Colonic mucosa (tissue), 4 donors: ENCODE measurements around the gene UBE2H. TPM values are rescaled to one million over a fixed set of nuclear protein-coding genes. Genes with fewer than 3 reads are reported as not detected.

Experiments
- DNase-seq: peaks from one replicate; pipeline ENCODE4 v3.0.0-alpha.2; 2020
- H3K27ac ChIP-seq: fragments of 200-600 bp; one replicate; pipeline ENCODE4 v1.8.0; 2021
- H3K27me3 ChIP-seq: fragments of 200-600 bp; one replicate; pipeline ENCODE4 v1.8.0; 2021
- H3K36me3 ChIP-seq: fragments of 200-600 bp; one replicate; pipeline ENCODE4 v1.8.0; 2021
- H3K4me1 ChIP-seq: fragments of 200-600 bp; one replicate; pipeline ENCODE4 v1.8.0; 2021; ENCODE audit warnings: mild to moderate bottlenecking
- H3K4me3 ChIP-seq: fragments of 200-600 bp; one replicate; pipeline ENCODE4 v1.8.0; 2021
- H3K9ac ChIP-seq, 2 donors: one replicate each; pipeline ENCODE4 v1.7.0; 2013; ENCODE audit warnings: control low read depth in 2 of 2, low read depth in 2 of 2, low read length in 2 of 2
- H3K9me3 ChIP-seq: fragments of 200-600 bp; one replicate; pipeline ENCODE4 v1.8.0; 2021
- intact Hi-C: fragments of 100-400 bp; cut with DNase I; formaldehyde crosslinking; loops from one replicate; pipeline ENCODE4 v1.14.1; 2022
- total RNA-seq, 2 donors: library from RNA; stranded (reverse); fragmentation: NEBNext Ultra II Directional in 1 of 2; extraction: Animal tissue kit (Norgen Biotek cat#: 25700) in 1 of 2; gene quantifications; one replicate each; pipeline ENCODE4 v1.2.1, GENCODE V29; 2021
- TF ChIP-seq, protein P1 (sequence below): fragments of 200-600 bp; IDR thresholded peaks from one replicate; pipeline ENCODE4 v1.8.0; 2022; ENCODE audit warnings: antibody characterized with exemption, mild to moderate bottlenecking
- donor health status: healthy.
- donor health status: DM: no; HTN: no; CAD: no.
- donor health status: DM: no; HTN: no; CAD: no.

The UBE2H gene
- 10 to 100 TPM; 38.4 to 65.8 TPM for total RNA-seq

DNA sequence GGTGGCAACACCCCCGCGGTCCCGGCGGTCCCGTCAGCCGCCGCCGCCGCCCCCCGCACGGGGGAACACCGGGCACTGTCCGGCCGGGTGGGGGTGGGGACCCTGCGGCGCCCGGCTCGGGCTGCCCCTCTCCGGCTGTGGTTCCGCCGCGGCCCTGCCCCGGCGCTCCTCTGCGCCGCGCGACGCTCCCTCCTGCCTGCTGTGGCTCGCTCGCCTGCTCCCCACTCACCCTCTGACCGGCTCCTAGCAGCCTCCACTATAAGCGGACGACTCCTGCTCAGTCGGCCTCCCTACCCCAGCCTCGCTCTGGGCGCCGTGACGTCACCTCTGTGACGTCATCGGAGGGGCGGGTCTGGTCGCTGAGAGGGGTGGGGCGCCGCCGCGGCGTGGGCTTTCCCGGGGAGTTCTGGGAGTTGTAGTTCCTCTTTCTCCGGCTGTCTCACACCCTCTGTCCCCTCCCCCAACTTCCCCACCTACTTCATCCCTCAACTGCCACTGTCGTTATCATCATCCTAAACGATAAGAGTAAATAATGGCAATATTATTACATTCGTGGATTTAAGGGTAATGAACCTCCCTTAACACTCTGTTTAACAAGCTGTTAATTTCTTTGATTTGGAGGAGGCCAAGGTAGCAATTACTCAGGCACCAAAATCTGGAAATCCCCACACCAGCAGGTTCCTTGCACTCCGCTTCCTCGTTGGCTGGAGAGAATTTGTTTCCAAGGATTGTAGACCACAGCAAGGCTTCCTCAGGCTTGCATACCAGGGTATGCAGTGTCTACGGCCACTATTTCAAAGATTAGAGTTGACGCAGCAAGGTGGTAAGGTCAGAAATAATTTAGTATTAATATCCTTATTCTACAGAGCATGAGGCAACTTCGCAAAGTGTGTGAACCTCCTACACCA is at the start of gene UBE2H:
TSS of gene UBE2H (minus strand) at position 308 of the 908 bp plus-strand sequence. CDS start 405 bp downstream, outside the sequence.
- intact Hi-C loops, result no loop called here
- Histone ChIP-seq H3K27me3 (no peaks in the 10 kb centered on the region), H3K36me3 (no peaks in the 10 kb centered on the region), H3K9ac (peak within 1 kb of the TSS; percentile 99), H3K4me3 (peak within 1 kb of the TSS; percentile 63), H3K9me3 (no peaks in the 10 kb centered on the region), H3K27ac (peak within 1 kb of the TSS; percentile 96), H3K4me1 (no peaks in the 10 kb centered on the region)
- TF ChIP-seq, protein P1, sequence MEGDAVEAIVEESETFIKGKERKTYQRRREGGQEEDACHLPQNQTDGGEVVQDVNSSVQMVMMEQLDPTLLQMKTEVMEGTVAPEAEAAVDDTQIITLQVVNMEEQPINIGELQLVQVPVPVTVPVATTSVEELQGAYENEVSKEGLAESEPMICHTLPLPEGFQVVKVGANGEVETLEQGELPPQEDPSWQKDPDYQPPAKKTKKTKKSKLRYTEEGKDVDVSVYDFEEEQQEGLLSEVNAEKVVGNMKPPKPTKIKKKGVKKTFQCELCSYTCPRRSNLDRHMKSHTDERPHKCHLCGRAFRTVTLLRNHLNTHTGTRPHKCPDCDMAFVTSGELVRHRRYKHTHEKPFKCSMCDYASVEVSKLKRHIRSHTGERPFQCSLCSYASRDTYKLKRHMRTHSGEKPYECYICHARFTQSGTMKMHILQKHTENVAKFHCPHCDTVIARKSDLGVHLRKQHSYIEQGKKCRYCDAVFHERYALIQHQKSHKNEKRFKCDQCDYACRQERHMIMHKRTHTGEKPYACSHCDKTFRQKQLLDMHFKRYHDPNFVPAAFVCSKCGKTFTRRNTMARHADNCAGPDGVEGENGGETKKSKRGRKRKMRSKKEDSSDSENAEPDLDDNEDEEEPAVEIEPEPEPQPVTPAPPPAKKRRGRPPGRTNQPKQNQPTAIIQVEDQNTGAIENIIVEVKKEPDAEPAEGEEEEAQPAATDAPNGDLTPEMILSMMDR, result no peak
- peak; percentile 93 for DNase-seq

- H3K4me3 ChIP-seq, result no peak overlapping the region
- H3K9me3 ChIP-seq, result no peaks in the 10 kb centered on the region
- no peaks in the 10 kb centered on the region for H3K4me1 ChIP-seq
- no peaks in the 10 kb centered on the region for H3K36me3 ChIP-seq
- no peak overlapping the region for H3K27ac ChIP-seq
- TF ChIP-seq, protein P1, result no peak
- no peak for DNase-seq
- intact Hi-C loops, result no loop called here
- no peaks in the 10 kb centered on the region for H3K27me3 ChIP-seq
- H3K9ac ChIP-seq, result no peak overlapping the region
Measured at GRCh38 chr7:129998446-129998845, 45.7 kb upstream of the UBE2H start.

DNA sequence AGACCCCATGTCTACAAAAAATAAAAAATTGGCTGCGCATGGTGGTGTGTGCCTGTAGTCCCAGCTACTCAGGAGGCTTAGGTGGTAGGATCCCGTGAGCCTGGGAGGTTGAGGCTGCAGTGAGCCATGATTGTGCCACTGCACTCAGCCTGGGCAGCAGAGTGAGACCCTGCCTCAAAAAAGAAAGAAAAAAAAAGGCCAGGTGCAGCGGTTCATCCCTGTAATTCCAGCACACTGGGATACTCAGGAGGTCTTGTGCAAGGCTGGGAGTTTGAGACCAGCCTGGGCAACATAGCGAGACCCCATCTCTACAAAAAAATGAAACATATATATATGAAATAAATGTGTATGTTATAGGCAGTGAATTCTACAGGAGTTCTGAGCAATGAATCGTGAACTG is 44.5 kb upstream of the UBE2H start:
- Histone ChIP-seq H3K9ac (no peak overlapping the region), H3K4me3 (no peak overlapping the region), H3K36me3 (no peaks in the 10 kb centered on the region), H3K4me1 (no peaks in the 10 kb centered on the region), H3K27ac (no peak overlapping the region), H3K9me3 (no peaks in the 10 kb centered on the region), H3K27me3 (no peaks in the 10 kb centered on the region)
- TF ChIP-seq, protein P1, result no peak
- no peak for DNase-seq
- intact Hi-C loops, result no loop called here

DNA sequence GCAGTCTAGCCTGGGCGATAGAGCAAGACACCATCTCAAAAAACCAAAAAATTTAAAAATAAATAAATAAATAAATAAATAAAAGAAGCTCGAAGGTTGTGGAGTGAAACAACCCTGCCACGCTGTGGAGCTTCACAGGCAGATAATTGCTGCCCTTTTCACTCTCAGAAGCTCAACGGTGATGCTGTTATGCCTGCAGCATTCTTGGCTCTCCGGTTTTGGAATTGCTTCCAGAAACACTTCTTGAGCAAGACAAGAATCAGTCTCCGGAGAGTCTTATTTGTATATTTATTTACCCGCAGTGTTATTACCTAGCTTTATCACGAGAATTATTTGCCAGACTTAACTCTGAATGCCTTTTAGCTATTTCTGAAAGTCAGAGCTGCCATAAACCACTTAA is 40.5 kb upstream of the UBE2H start:
- TF ChIP-seq, protein P1, result no peak
- intact Hi-C loops, result no loop called here
- H3K36me3 ChIP-seq, result no peaks in the 10 kb centered on the region
- H3K27me3 ChIP-seq, result no peaks in the 10 kb centered on the region
- H3K9ac ChIP-seq, result no peak overlapping the region
- no peaks in the 10 kb centered on the region for H3K9me3 ChIP-seq
- DNase-seq, result no peak
- no peaks in the 10 kb centered on the region for H3K4me1 ChIP-seq
- H3K4me3 ChIP-seq, result no peak overlapping the region
- no peak overlapping the region for H3K27ac ChIP-seq

- intact Hi-C loops, result no loop called here
- no peak for DNase-seq
- no peaks in the 10 kb centered on the region for H3K36me3 ChIP-seq
Measured at GRCh38 chr7:129990403-129991192, 37.8 kb upstream of the UBE2H start.

More at GRCh38 chr7:129990403-129991192, 37.8 kb upstream of the UBE2H start:
- Histone ChIP-seq H3K9me3 (no peaks in the 10 kb centered on the region), H3K4me1 (no peaks in the 10 kb centered on the region), H3K4me3 (no peak overlapping the region), H3K9ac (no peak overlapping the region), H3K27ac (no peak overlapping the region), H3K27me3 (no peaks in the 10 kb centered on the region)
- TF ChIP-seq, protein P1, result no peak
